Activated CD4-positive, alpha-beta memory T cell treated with anti-CD3 and anti-CD28 coated beads, Interleukin-2, amount 10 ng/mL, durations not matched to agents 7 days and 5 days (primary cell): ENCODE data around the gene FMN2. TPM values are rescaled to one million over a fixed set of nuclear protein-coding genes. Genes with fewer than 3 reads are reported as not detected.

ENCODE experiments used
- CTCF ChIA-PET: fragments of 350-600 bp; sonication (Branson Sonifier 250); formaldehyde crosslinking; loops from one replicate; lab custom pipeline; 2021; ENCODE audit warnings: antibody characterized with exemption, inconsistent platforms; lab: Charles Lee
- POLR2A ChIA-PET: fragments of 350-600 bp; sonication (Branson Sonifier 250); formaldehyde crosslinking; loops from one replicate; lab custom pipeline; 2021; ENCODE audit warnings: antibody characterized with exemption; lab: Charles Lee
- DNase-seq: peaks from one replicate; pipeline ENCODE4 v3.0.0-alpha.2; 2020
- H3K27ac Mint-ChIP-seq: one replicate; pipeline ENCODE4 v1.8.0; 2021; ENCODE audit warnings: mild to moderate bottlenecking, mixed read lengths
- H3K27me3 Mint-ChIP-seq: one replicate; pipeline ENCODE4 v1.8.0; 2021; ENCODE audit warnings: mixed read lengths
- H3K36me3 Mint-ChIP-seq: one replicate; pipeline ENCODE4 v1.8.0; 2021; ENCODE audit warnings: low read depth, mixed read lengths
- H3K4me1 Mint-ChIP-seq: one replicate; pipeline ENCODE4 v1.8.0; 2021; ENCODE audit warnings: mixed read lengths
- H3K4me3 Mint-ChIP-seq: one replicate; pipeline ENCODE4 v1.8.0; 2021; ENCODE audit warnings: mild to moderate bottlenecking, mixed read lengths
- H3K9me3 Mint-ChIP-seq: one replicate; pipeline ENCODE4 v1.8.0; 2021; ENCODE audit warnings: mixed read lengths
- total RNA-seq, 2 experiments: library from RNA; stranded (reverse); gene quantifications; one replicate each; pipeline ENCODE4 v1.2.3, GENCODE V29; 2021

FMN2 gene
- total RNA-seq, 2 experiments from 2014 or later, result not detected

- ChIA-PET POLR2A (no interaction called here), CTCF (no interaction called here)
- H3K4me3 Mint-ChIP-seq, result no peak overlapping the region
- no peaks in the 10 kb centered on the region for H3K36me3 Mint-ChIP-seq
- DNase-seq, result no peak
- no peaks in the 10 kb centered on the region for H3K9me3 Mint-ChIP-seq
- no peaks in the 10 kb centered on the region for H3K4me1 Mint-ChIP-seq
- peaks cover 2% of the 10 kb centered on the region for H3K27me3 Mint-ChIP-seq
- no peak overlapping the region for H3K27ac Mint-ChIP-seq
These were observed 13.0 kb downstream of the FMN2 start for GRCh38 chr1:240104672-240105071.

- POLR2A ChIA-PET, result no interaction called here
- H3K27ac Mint-ChIP-seq, result no peak overlapping the region
- H3K9me3 Mint-ChIP-seq, result no peaks in the 10 kb centered on the region
- H3K27me3 Mint-ChIP-seq, result no peaks in the 10 kb centered on the region
- H3K4me3 Mint-ChIP-seq, result no peak overlapping the region
- H3K4me1 Mint-ChIP-seq, result no peaks in the 10 kb centered on the region
- CTCF ChIA-PET, result interaction anchor here (0.6 kb wide), 1 partner anchor 314 kb away, joined by 3 read pairs; no protein-coding TSS in a partner anchor
- no peaks in the 10 kb centered on the region for H3K36me3 Mint-ChIP-seq
- DNase-seq, result no peak
These were observed 15.5 kb downstream of the FMN2 start for GRCh38 chr1:240107058-240107684.

- H3K27ac Mint-ChIP-seq, result no peak overlapping the region
- H3K4me1 Mint-ChIP-seq, result no peaks in the 10 kb centered on the region
- H3K27me3 Mint-ChIP-seq, result no peaks in the 10 kb centered on the region
- no peak for DNase-seq
- ChIA-PET POLR2A (no interaction called here), CTCF (no interaction called here)
- no peak overlapping the region for H3K4me3 Mint-ChIP-seq
- H3K36me3 Mint-ChIP-seq, result no peaks in the 10 kb centered on the region
- no peaks in the 10 kb centered on the region for H3K9me3 Mint-ChIP-seq
These were observed 17.4 kb downstream of the FMN2 start for GRCh38 chr1:240109130-240109529.

- POLR2A ChIA-PET, result no interaction called here
- Mint-ChIP-seq H3K27me3 (no peaks in the 10 kb centered on the region), H3K36me3 (no peaks in the 10 kb centered on the region), H3K4me3 (no peak overlapping the region), H3K27ac (no peak overlapping the region), H3K4me1 (no peaks in the 10 kb centered on the region), H3K9me3 (no peaks in the 10 kb centered on the region)
- no peak for DNase-seq
- CTCF ChIA-PET, result no interaction called here
These were observed 18.4 kb downstream of the FMN2 start for GRCh38 chr1:240109920-240110636.

GRCh38 chr1:240111558-240111957 is 19.9 kb downstream of the FMN2 start:
- ChIA-PET POLR2A (no interaction called here), CTCF (no interaction called here)
- no peaks in the 10 kb centered on the region for H3K4me1 Mint-ChIP-seq
- H3K27ac Mint-ChIP-seq, result no peak overlapping the region
- H3K4me3 Mint-ChIP-seq, result no peak overlapping the region
- H3K27me3 Mint-ChIP-seq, result no peaks in the 10 kb centered on the region
- H3K9me3 Mint-ChIP-seq, result no peaks in the 10 kb centered on the region
- no peaks in the 10 kb centered on the region for H3K36me3 Mint-ChIP-seq
- DNase-seq, result no peak

GRCh38 chr1:240114222-240114621 is 22.5 kb downstream of the FMN2 start:
- ChIA-PET CTCF (interaction anchor here (0.7 kb wide), 1 partner anchor 27 kb away, joined by 4 read pairs; no protein-coding TSS in a partner anchor), POLR2A (no interaction called here)
- no peaks in the 10 kb centered on the region for H3K9me3 Mint-ChIP-seq
- no peak overlapping the region for H3K4me3 Mint-ChIP-seq
- H3K27me3 Mint-ChIP-seq, result no peaks in the 10 kb centered on the region
- no peak overlapping the region for H3K27ac Mint-ChIP-seq
- DNase-seq, result no peak
- no peaks in the 10 kb centered on the region for H3K4me1 Mint-ChIP-seq
- no peaks in the 10 kb centered on the region for H3K36me3 Mint-ChIP-seq

- Mint-ChIP-seq H3K9me3 (peaks cover 2% of the 10 kb centered on the region), H3K27ac (no peak overlapping the region), H3K4me1 (no peaks in the 10 kb centered on the region), H3K36me3 (no peaks in the 10 kb centered on the region), H3K4me3 (no peak overlapping the region), H3K27me3 (no peaks in the 10 kb centered on the region)
- POLR2A ChIA-PET, result no interaction called here
- DNase-seq, result no peak
- CTCF ChIA-PET, result no interaction called here
These were observed 24.1 kb downstream of the FMN2 start for GRCh38 chr1:240115831-240116230.

- POLR2A ChIA-PET, result no interaction called here
- no peaks in the 10 kb centered on the region for H3K27me3 Mint-ChIP-seq
- H3K4me3 Mint-ChIP-seq, result no peak overlapping the region
- no peaks in the 10 kb centered on the region for H3K4me1 Mint-ChIP-seq
- CTCF ChIA-PET, result no interaction called here
- H3K27ac Mint-ChIP-seq, result no peak overlapping the region
- no peaks in the 10 kb centered on the region for H3K36me3 Mint-ChIP-seq
- no peak for DNase-seq
- peaks cover 2% of the 10 kb centered on the region for H3K9me3 Mint-ChIP-seq
These were observed 25.4 kb downstream of the FMN2 start for GRCh38 chr1:240116831-240117769.

- H3K4me1 Mint-ChIP-seq, result no peaks in the 10 kb centered on the region
- H3K27me3 Mint-ChIP-seq, result no peaks in the 10 kb centered on the region
- ChIA-PET POLR2A (no interaction called here), CTCF (no interaction called here)
- peaks cover 2% of the 10 kb centered on the region for H3K9me3 Mint-ChIP-seq
- no peak overlapping the region for H3K27ac Mint-ChIP-seq
- DNase-seq, result no peak
- no peaks in the 10 kb centered on the region for H3K36me3 Mint-ChIP-seq
- H3K4me3 Mint-ChIP-seq, result no peak overlapping the region
These were observed 26.2 kb downstream of the FMN2 start for GRCh38 chr1:240117930-240118329.

- Mint-ChIP-seq H3K36me3 (no peaks in the 10 kb centered on the region), H3K27ac (no peak overlapping the region), H3K27me3 (no peaks in the 10 kb centered on the region), H3K4me3 (no peak overlapping the region), H3K4me1 (no peaks in the 10 kb centered on the region), H3K9me3 (peaks cover 5% of the 10 kb centered on the region)
- no peak for DNase-seq
- POLR2A ChIA-PET, result no interaction called here
- CTCF ChIA-PET, result interaction anchor here (0.6 kb wide), 1 partner anchor 1146 kb away, joined by 3 read pairs; no protein-coding TSS in a partner anchor
These were observed 31.2 kb downstream of the FMN2 start for GRCh38 chr1:240122639-240123613.

- H3K4me3 Mint-ChIP-seq, result no peak overlapping the region
- peaks cover 3% of the 10 kb centered on the region for H3K9me3 Mint-ChIP-seq
- no peaks in the 10 kb centered on the region for H3K27me3 Mint-ChIP-seq
- POLR2A ChIA-PET, result no interaction called here
- no peak for DNase-seq
- H3K36me3 Mint-ChIP-seq, result no peaks in the 10 kb centered on the region
- H3K27ac Mint-ChIP-seq, result no peak overlapping the region
- CTCF ChIA-PET, result no interaction called here
- no peaks in the 10 kb centered on the region for H3K4me1 Mint-ChIP-seq
These were observed 35.1 kb downstream of the FMN2 start for GRCh38 chr1:240126821-240127220.

GRCh38 chr1:240128366-240128765 is 36.7 kb downstream of the FMN2 start:
- Mint-ChIP-seq H3K9me3 (peaks cover 3% of the 10 kb centered on the region), H3K27ac (no peak overlapping the region), H3K4me3 (no peak overlapping the region), H3K27me3 (no peaks in the 10 kb centered on the region), H3K4me1 (no peaks in the 10 kb centered on the region), H3K36me3 (no peaks in the 10 kb centered on the region)
- ChIA-PET CTCF (interaction anchor here (1.2 kb wide), 1 partner anchor 21 kb away, joined by 4 read pairs; no protein-coding TSS in a partner anchor), POLR2A (no interaction called here)
- no peak for DNase-seq
